Skin of body (tissue), 2 donors: ENCODE results near the gene FARP1. TPM values are rescaled to one million over a fixed set of nuclear protein-coding genes. Genes with fewer than 3 reads are reported as not detected.

Experiments
- DNase-seq: peaks from one replicate; lab custom pipeline; 2025; lab: John Stamatoyannopoulos, UW
- total RNA-seq: library from RNA; depleted of rRNA; stranded (reverse); fragments of >200 nt; gene quantifications from one replicate; pipeline ENCODE4 v1.2.3, GENCODE V29; 2014

The FARP1 gene
- total RNA-seq, 1 donor from 2014 or later, result 65.3 TPM

GRCh38 chr13:98200211-98200878 lies 57.5 kb downstream of the FARP1 start:
- no peak for DNase-seq

GRCh38 chr13:98201189-98201588 lies 58.3 kb downstream of the FARP1 start:
- no peak for DNase-seq

GRCh38 chr13:98201984-98202383 lies 59.1 kb downstream of the FARP1 start:
- DNase-seq, result no peak

- peak; percentile 43 for DNase-seq
Observed at GRCh38 chr13:98203646-98204326, 60.9 kb downstream of the FARP1 start.

GRCh38 chr13:98204546-98204945 lies 61.7 kb downstream of the FARP1 start:
- DNase-seq, result no peak

- peak; percentile 51 for DNase-seq
Observed at GRCh38 chr13:98206946-98207345, 64.1 kb downstream of the FARP1 start.

GRCh38 chr13:98207416-98207815 lies 64.5 kb downstream of the FARP1 start:
- DNase-seq, result no peak

- no peak for DNase-seq
Observed at GRCh38 chr13:98208606-98209005, 65.7 kb downstream of the FARP1 start.

- no peak for DNase-seq
Observed at GRCh38 chr13:98212763-98213162, 69.9 kb downstream of the FARP1 start.

- no peak for DNase-seq
Observed at GRCh38 chr13:98213354-98213753, 70.5 kb downstream of the FARP1 start.

GRCh38 chr13:98214008-98214643 lies 71.2 kb downstream of the FARP1 start:
- DNase-seq, result peak; percentile 31

GRCh38 chr13:98214707-98215106 lies 71.8 kb downstream of the FARP1 start:
- DNase-seq, result no peak

- DNase-seq, result no peak
Observed at GRCh38 chr13:98215508-98215907, 72.6 kb downstream of the FARP1 start.

- no peak for DNase-seq
Observed at GRCh38 chr13:98216135-98216565, 73.3 kb downstream of the FARP1 start.

GRCh38 chr13:98216711-98217285 lies 73.9 kb downstream of the FARP1 start:
- no peak for DNase-seq

GRCh38 chr13:98217597-98217996 lies 74.7 kb downstream of the FARP1 start:
- DNase-seq, result no peak

GRCh38 chr13:98219685-98220084 lies 76.8 kb downstream of the FARP1 start:
- DNase-seq, result no peak

- no peak for DNase-seq
Observed at GRCh38 chr13:98220271-98220791, 77.4 kb downstream of the FARP1 start.

GRCh38 chr13:98221234-98221633 lies 78.3 kb downstream of the FARP1 start:
- peak; percentile 52 for DNase-seq

GRCh38 chr13:98222081-98222554 lies 79.2 kb downstream of the FARP1 start:
- DNase-seq, result no peak

GRCh38 chr13:98222816-98223215 lies 79.9 kb downstream of the FARP1 start:
- DNase-seq, result no peak

- no peak for DNase-seq
Observed at GRCh38 chr13:98223741-98224140, 80.8 kb downstream of the FARP1 start.
